Left lobe of liver (tissue), 2 donors: Measurements from ENCODE around the gene NR6A1. TPM values are rescaled to one million over a fixed set of nuclear protein-coding genes. Genes with fewer than 3 reads are reported as not detected.
A peak's percentile ranks its signal among the peaks of the same experiment; 100 is the strongest.

Experiments used
- ATAC-seq: fragments of 200-7000 bp; cut with Tn5 transposase; one replicate; pipeline ENCODE4 v1.9.1; 2020; ENCODE audit warnings: mild to moderate bottlenecking, moderate library complexity
- DNase-seq: peaks from one replicate; pipeline ENCODE4 v3.0.0-alpha.2; 2020; ENCODE audit warnings: low spot score
- total RNA-seq: library from RNA; stranded (reverse); gene quantifications from one replicate; pipeline ENCODE4 v1.2.1, GENCODE V29; 2021
- donor health status: DM: no; HTN: no; CAD: no; lungs with moderate emphysema.
- donor health status: DM: no; HTN: yes; CAD: no.

NR6A1 gene
- total RNA-seq, 1 donor from 2014 or later: 2.4 TPM

GRCh38 chr9:124511426-124511840 lies 259.7 kb downstream of the NR6A1 start:
- ATAC-seq: peak; percentile 14
- no peak for DNase-seq

GRCh38 chr9:124510650-124511425 lies 260.3 kb downstream of the NR6A1 start:
- DNase-seq: peak; percentile 55

GRCh38 chr9:124507880-124508423 lies 263.2 kb downstream of the NR6A1 start:
- DNase-seq: no peak
- no peak for ATAC-seq

More at GRCh38 chr9:124510650-124511425, 260.3 kb downstream of the NR6A1 start:
- peak; percentile 84 for ATAC-seq

GRCh38 chr9:124506931-124507879 lies 263.9 kb downstream of the NR6A1 start, which contains the start of gene NR5A1:
Gene NR5A1 (minus strand): TSS chr9:124507399. CDS start chr9:124503395, 4,004 bp downstream.
- DNase-seq (no peak), ATAC-seq (no peak)

DNA sequence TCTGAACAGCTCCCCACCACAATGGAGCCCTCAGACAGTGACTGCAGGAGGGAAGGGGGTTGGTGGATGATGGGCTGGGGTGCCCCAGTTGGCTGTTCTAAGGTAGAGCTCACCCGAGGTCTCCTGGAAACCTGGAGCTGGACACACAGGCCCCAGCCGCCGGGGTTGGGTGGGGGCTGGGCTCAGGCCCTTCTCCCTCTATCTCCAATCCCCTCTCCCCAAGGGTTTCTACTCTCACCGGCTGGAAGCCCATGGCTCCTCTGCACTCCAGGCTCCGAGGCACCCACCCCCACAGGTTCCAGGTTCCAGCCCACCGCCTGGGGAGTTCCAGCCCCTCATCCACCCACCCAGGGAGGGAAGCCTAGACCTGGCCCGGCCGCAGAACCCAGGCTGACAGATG lies 264.7 kb downstream of the NR6A1 start:
- DNase-seq (no peak), ATAC-seq (no peak)

DNA sequence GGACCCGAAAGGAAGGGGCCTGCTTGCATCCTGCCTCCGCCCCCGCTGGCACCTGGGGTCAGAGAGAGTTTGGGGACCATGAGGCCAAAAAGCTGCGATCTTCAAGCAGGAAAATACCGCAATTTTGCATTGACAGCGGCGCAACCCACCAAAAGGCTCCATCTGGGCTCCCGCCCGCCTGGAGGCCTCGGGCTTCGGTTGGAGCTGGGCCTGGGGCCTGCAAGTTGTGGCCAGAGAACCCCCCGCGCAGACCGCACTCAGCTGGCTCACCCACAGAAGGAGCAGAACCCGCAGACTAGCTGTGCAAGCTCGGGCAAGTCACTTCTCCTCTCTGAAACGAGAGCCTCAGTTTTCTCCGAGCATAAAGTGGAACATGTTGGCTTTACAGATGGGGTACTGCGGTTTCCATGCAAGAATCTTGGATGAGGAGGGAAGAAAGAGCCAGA lies 265.2 kb downstream of the NR6A1 start:
- DNase-seq (no peak), ATAC-seq (no peak)

GRCh38 chr9:124505006-124505900 lies 265.9 kb downstream of the NR6A1 start:
- DNase-seq (no peak), ATAC-seq (no peak)

GRCh38 chr9:124504530-124505005 lies 266.5 kb downstream of the NR6A1 start:
- no peak for ATAC-seq
- no peak for DNase-seq

DNA sequence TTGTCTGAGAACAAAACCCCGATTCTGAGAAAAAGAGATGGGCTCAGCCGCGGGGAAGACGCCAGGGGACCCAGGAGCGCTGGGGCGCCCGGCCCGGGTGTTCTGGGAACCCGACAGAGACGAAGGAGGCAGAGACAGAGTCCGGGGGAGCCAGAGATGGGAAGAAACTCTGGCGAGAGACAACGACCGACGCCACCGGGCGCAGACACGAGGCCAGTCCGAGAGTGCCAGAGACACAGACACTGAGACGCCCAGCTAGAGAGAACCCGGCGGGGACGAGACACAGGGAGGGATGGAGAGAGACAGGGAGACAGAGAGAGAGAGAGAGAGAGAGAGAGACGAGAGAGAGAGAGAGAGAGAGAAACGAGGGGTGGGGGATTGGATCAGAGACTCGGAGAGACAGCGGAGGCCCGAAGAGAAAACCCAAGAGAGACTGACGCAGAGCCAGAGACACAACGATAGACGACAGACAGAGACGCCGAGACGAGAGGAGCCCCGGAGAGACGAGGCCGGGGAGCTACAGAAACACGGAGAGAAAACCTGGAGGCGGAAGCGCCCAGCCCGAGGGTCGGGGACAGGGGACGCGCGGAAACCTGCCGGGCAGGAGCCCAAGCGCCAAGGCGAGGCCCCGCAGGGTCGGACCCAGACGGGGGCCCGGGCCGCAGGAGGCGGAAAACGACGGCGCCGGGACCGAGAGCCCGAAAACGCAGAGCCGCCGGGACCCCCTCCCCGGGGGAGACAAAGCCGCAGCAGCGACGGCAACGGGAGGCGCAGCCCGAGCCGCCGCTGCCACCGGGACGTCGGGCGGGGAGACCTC lies 267.2 kb downstream of the NR6A1 start:
- ATAC-seq (no peak), DNase-seq (no peak)

- no peak for DNase-seq
Observed at GRCh38 chr9:124502711-124503702, 268.1 kb downstream of the NR6A1 start.

DNA sequence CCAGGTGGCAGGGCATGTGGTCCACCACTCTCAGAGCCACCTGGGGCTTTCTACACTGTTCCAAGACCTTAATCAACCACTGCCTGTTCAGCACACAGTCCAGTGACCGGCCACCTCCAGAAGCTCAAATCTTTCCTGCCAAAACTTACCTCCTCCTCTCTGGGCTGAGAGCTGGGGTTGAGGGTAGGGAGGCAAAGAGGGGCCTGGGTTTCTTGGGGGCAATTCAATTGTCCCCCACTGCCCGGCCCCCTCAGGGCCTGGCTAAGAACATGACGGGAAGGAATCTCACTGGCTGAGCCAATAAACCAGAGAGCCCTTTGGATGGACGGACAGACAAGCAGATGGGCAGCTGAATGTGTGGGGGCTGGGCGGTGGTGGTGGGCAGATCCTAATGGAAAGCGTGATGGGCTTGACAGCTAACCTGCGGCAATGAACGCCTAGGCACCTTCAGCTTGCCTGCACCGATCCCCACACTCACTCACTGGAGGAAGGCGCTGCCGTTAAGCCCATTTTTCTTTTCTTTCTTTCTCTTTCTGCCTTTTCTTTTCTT lies 269.3 kb downstream of the NR6A1 start:
- DNase-seq: no peak

More at GRCh38 chr9:124502711-124503702, 268.1 kb downstream of the NR6A1 start:
- ATAC-seq: no peak

DNA sequence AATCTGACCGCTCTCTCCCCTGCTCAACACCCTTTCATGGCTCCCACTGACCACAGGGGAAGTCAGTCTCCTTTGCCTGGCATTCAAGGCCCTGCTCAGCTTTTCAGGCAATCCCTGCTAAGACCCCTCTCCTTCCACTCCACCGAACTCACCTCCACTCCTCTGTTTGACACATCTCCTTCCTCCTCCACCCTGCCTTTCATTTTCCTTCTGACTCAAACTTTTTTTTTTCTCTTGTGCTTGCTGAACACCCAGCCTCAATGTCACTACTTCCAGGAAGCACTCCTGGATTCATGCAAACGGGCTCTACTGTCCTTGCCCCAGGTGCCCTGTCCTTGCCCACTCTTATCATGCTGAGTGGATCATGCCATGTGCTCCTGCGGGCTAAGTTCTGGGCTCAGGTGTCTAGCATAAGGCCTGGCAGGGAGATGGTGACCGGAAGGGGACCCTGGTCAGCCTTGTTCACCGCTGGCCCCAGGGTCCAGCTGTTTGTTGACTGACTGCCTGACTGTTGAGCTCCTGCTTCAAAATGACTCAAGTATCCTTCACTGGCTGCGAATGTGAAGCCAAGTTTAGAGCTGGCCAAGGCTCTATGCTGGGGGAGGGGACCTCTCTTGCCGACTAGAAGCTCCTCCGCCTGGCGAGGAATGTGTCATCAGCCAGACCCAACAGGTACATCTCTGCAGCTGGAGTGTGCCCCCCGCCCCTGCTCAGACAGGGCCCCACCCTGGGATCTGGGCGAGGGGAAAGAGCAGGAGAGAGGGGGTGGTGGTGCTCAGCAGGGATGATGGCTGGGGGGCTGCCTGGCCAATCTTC lies 270.1 kb downstream of the NR6A1 start:
- ATAC-seq: no peak
- no peak for DNase-seq

More for the DNA sequence above, 269.3 kb downstream of the NR6A1 start:
- no peak for ATAC-seq

- ATAC-seq (no peak), DNase-seq (no peak)
Observed at GRCh38 chr9:124500028-124500795, 270.9 kb downstream of the NR6A1 start.

DNA sequence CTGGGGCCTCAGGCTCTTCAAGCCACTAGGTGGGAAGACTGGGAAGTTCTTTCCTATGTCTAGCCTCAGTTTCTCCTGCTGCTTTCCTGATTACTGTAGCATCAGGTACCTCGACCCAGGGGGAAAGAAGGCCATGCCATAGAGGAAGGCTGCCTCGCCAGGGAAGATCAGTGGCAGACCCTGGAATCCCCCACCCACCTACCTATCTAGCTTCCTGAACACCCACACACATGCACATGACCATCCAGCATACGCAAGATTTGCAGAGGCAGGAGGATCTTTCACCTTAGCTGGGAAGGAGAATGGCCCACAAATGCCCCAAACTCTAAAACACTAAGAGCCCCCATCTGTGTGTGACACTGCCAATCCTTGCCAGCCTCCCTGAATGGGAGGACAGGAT lies 271.9 kb downstream of the NR6A1 start:
- no peak for DNase-seq
- no peak for ATAC-seq

- ATAC-seq: no peak
- DNase-seq: no peak
Observed at GRCh38 chr9:124498499-124499146, 272.5 kb downstream of the NR6A1 start.
